Calu3 (cell line): ENCODE data around the gene SMIM30. TPM values are rescaled to one million over a fixed set of nuclear protein-coding genes. Genes with fewer than 3 reads are reported as not detected.

Experiments
- BruUV-seq: library from RNA; stranded (reverse); fragments of 400-500 nt; replicated peaks from 2 replicates; lab custom pipeline; 2021; lab: Mats Ljungman, UMichigan
- CTCF ChIA-PET: fragments of 300-600 bp; sonication (Branson Sonifier 250); formaldehyde crosslinking; loops from one replicate; lab custom pipeline; 2022; ENCODE audit warnings: antibody characterized with exemption; lab: Charles Lee
- DNase-seq: peaks from one replicate; pipeline ENCODE4 v3.0.0; 2022
- H3K27ac Mint-ChIP-seq: one replicate; pipeline ENCODE4 v1.8.0; 2022; ENCODE audit warnings: mixed read lengths; ENCODE audit not compliant: unreplicated experiment
- H3K27me3 Mint-ChIP-seq: one replicate; pipeline ENCODE4 v1.8.0; 2022; ENCODE audit warnings: mixed read lengths; ENCODE audit not compliant: unreplicated experiment
- H3K36me3 Mint-ChIP-seq: one replicate; pipeline ENCODE4 v1.8.0; 2022; ENCODE audit warnings: mild to moderate bottlenecking, moderate library complexity, mixed read lengths; ENCODE audit not compliant: insufficient read depth, unreplicated experiment
- H3K4me1 Mint-ChIP-seq: one replicate; pipeline ENCODE4 v1.8.0; 2022; ENCODE audit warnings: mild to moderate bottlenecking, low read depth, mixed read lengths; ENCODE audit not compliant: unreplicated experiment
- H3K4me3 Mint-ChIP-seq: one replicate; pipeline ENCODE4 v1.8.0; 2022; ENCODE audit warnings: mild to moderate bottlenecking, low read depth, moderate library complexity, mixed read lengths; ENCODE audit not compliant: unreplicated experiment
- H3K9me3 Mint-ChIP-seq: one replicate; pipeline ENCODE4 v1.8.0; 2022; ENCODE audit warnings: low read depth, mixed read lengths; ENCODE audit not compliant: unreplicated experiment
- intact Hi-C: fragments of 100-400 bp; cut with micrococcal nuclease; formaldehyde crosslinking; loops from one replicate; pipeline ENCODE4 v1.10.0; 2022; ENCODE audit not compliant: unreplicated experiment
- total RNA-seq: library from RNA; stranded (reverse); gene quantifications from 2 replicates; pipeline ENCODE4 v1.2.3, GENCODE V29; 2022
- TF ChIP-seq, protein P1 (sequence below): fragments of 200-600 bp; IDR thresholded peaks from one replicate; pipeline ENCODE4 v1.8.0; 2022; ENCODE audit warnings: antibody characterized with exemption; ENCODE audit not compliant: unreplicated experiment

Gene SMIM30
- total RNA-seq, 1 experiment from 2014 or later, result 35.9 TPM

DNA sequence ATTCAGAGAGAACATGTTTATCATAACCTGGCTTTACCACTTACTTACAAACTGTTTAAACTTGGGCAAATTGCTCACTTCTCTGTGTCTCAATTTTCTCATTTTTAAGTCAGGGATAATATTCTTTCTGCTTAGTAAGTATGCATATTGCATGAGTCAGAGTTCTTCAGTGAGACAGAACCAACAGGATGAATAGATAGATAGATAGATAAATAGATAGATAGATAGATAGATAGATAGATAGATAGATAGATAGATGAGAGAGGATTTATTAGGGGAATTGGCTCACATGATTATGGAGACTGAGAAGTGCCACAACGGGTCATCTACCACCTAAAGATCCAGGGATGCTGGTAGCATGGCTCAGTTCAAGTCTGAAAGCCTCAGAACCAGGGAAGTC lies 15.7 kb upstream of the SMIM30 start:
- TF ChIP-seq, protein P1, sequence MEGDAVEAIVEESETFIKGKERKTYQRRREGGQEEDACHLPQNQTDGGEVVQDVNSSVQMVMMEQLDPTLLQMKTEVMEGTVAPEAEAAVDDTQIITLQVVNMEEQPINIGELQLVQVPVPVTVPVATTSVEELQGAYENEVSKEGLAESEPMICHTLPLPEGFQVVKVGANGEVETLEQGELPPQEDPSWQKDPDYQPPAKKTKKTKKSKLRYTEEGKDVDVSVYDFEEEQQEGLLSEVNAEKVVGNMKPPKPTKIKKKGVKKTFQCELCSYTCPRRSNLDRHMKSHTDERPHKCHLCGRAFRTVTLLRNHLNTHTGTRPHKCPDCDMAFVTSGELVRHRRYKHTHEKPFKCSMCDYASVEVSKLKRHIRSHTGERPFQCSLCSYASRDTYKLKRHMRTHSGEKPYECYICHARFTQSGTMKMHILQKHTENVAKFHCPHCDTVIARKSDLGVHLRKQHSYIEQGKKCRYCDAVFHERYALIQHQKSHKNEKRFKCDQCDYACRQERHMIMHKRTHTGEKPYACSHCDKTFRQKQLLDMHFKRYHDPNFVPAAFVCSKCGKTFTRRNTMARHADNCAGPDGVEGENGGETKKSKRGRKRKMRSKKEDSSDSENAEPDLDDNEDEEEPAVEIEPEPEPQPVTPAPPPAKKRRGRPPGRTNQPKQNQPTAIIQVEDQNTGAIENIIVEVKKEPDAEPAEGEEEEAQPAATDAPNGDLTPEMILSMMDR, result no peak
- no peak for DNase-seq
- no peak overlapping the region for H3K27ac Mint-ChIP-seq
- CTCF ChIA-PET, result no interaction called here
- intact Hi-C loops, result no loop called here
- peaks cover 6% of the 10 kb centered on the region for H3K9me3 Mint-ChIP-seq
- no TSS peak for BruUV-seq
- no peaks in the 10 kb centered on the region for H3K27me3 Mint-ChIP-seq
- H3K4me1 Mint-ChIP-seq, result no peaks in the 10 kb centered on the region
- no peak overlapping the region for H3K4me3 Mint-ChIP-seq
- H3K36me3 Mint-ChIP-seq, result no peaks in the 10 kb centered on the region

DNA sequence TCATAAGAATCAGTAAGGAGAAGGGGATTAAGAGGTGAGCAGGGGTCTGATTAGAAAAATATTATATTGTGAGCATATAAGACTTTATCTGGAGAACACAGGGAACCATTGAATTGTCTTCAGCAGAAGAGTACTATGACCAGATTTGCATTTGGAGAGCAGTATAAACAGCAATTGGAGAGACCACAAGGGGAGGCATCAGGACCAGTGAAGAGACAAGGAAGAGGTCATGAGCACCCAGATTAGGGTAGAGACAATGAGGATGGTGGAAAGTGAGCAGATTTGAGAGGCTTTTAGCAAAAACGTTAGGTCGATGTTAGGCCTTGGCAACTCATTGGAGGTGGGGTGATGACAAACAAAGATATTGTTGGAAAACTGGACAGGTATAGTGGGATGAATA lies 13.0 kb upstream of the SMIM30 start:
- intact Hi-C loops, result no loop called here
- no peak overlapping the region for H3K27ac Mint-ChIP-seq
- H3K36me3 Mint-ChIP-seq, result no peaks in the 10 kb centered on the region
- H3K27me3 Mint-ChIP-seq, result no peaks in the 10 kb centered on the region
- no peak overlapping the region for H3K4me3 Mint-ChIP-seq
- CTCF ChIA-PET, result no interaction called here
- no peak for DNase-seq
- TF ChIP-seq, protein P1, result no peak
- H3K4me1 Mint-ChIP-seq, result no peaks in the 10 kb centered on the region
- peaks cover 3% of the 10 kb centered on the region for H3K9me3 Mint-ChIP-seq
- BruUV-seq, result no TSS peak

DNA sequence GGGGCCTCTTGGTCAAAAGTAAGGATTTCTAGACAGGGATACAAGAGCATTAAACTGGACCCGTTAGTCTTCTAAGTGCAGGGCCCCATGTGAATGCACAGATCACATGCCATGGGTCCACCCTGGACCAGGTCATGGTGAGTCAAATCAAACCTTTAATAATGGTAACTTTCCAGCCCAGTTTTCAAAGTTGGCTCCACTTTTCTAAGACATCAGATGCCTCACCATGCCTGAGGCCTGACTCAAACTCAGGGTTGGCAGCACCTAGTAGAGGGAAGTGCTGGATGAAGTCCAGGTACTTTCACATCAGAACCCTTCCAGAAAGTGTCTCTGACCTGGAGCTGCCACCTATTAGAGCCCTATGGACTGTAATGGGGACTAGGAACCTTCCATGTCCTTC lies 9.7 kb upstream of the SMIM30 start:
- Mint-ChIP-seq H3K4me3 (no peak overlapping the region), H3K27ac (no peak overlapping the region), H3K9me3 (no peaks in the 10 kb centered on the region), H3K27me3 (no peaks in the 10 kb centered on the region), H3K4me1 (no peaks in the 10 kb centered on the region), H3K36me3 (no peaks in the 10 kb centered on the region)
- intact Hi-C loops, result no loop called here
- TF ChIP-seq, protein P1, result no peak
- no TSS peak for BruUV-seq
- no peak for DNase-seq
- CTCF ChIA-PET, result no interaction called here

DNA sequence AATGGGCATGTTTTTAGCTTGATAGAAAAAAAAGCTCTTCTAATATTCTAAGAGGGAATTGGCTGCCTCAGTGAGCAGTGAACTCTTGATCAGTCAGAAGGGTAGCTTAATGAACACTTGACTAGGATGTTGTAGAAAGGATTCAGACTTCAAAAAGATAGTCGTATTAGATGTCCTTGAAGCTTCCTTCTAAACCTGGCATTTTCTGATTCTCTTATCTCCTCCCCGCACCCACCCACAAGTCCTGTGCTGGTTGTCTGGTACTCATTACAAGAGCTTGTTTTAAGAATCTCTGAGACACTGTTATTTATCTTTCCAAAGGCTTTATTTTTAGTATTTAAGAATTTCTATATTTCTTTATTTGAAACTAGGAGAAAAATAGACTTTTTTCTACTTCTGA lies 7.4 kb upstream of the SMIM30 start:
- Mint-ChIP-seq H3K27ac (no peak overlapping the region), H3K9me3 (no peaks in the 10 kb centered on the region), H3K4me3 (no peak overlapping the region), H3K4me1 (no peaks in the 10 kb centered on the region), H3K36me3 (no peaks in the 10 kb centered on the region), H3K27me3 (no peaks in the 10 kb centered on the region)
- DNase-seq, result no peak
- CTCF ChIA-PET, result no interaction called here
- BruUV-seq, result no TSS peak
- intact Hi-C loops, result no loop called here
- TF ChIP-seq, protein P1, result no peak
